GM21717 (cell line): ENCODE data around the gene MGAT5.

Experiments used
- ATAC-seq: cut with Tn5 transposase; IDR thresholded peaks from one replicate; pipeline ENCODE4 v1.9.1; 2021; ENCODE audit warnings: mild to moderate bottlenecking, moderate library complexity; ENCODE audit not compliant: unreplicated experiment

Gene MGAT5

GRCh38 chr2:134413430-134413829, 159.6 kb downstream of the MGAT5 start:
- ATAC-seq = no peak

GRCh38 chr2:134413912-134414311, 160.0 kb downstream of the MGAT5 start:
- no peak for ATAC-seq

GRCh38 chr2:134416018-134416417, 162.1 kb downstream of the MGAT5 start:
- no peak for ATAC-seq

- no peak for ATAC-seq
Observed at GRCh38 chr2:134416637-134417036, 162.8 kb downstream of the MGAT5 start.

GRCh38 chr2:134417968-134418582, 164.2 kb downstream of the MGAT5 start:
- no peak for ATAC-seq

- no peak for ATAC-seq
Observed at GRCh38 chr2:134420259-134420658, 166.4 kb downstream of the MGAT5 start.

- no peak for ATAC-seq
Observed at GRCh38 chr2:134420920-134421319, 167.0 kb downstream of the MGAT5 start.

GRCh38 chr2:134421556-134422328, 167.9 kb downstream of the MGAT5 start:
- no peak for ATAC-seq

GRCh38 chr2:134425724-134426496, 172.0 kb downstream of the MGAT5 start:
- no peak for ATAC-seq

- ATAC-seq = no peak
Observed at GRCh38 chr2:134426721-134427120, 172.8 kb downstream of the MGAT5 start.

GRCh38 chr2:134429886-134430285, 176.0 kb downstream of the MGAT5 start:
- no peak for ATAC-seq

GRCh38 chr2:134431838-134432434, 178.1 kb downstream of the MGAT5 start:
- ATAC-seq = no peak

GRCh38 chr2:134432435-134432883, 178.6 kb downstream of the MGAT5 start:
- ATAC-seq = no peak

GRCh38 chr2:134433469-134433868, 179.6 kb downstream of the MGAT5 start:
- no peak for ATAC-seq

GRCh38 chr2:134433979-134434378, 180.1 kb downstream of the MGAT5 start:
- ATAC-seq = no peak

- no peak for ATAC-seq
Observed at GRCh38 chr2:134435505-134435904, 181.6 kb downstream of the MGAT5 start.

GRCh38 chr2:134435936-134436335, 182.1 kb downstream of the MGAT5 start:
- no peak for ATAC-seq

GRCh38 chr2:134436706-134437105, 182.8 kb downstream of the MGAT5 start:
- no peak for ATAC-seq

GRCh38 chr2:134438371-134438770, 184.5 kb downstream of the MGAT5 start:
- ATAC-seq = no peak

- ATAC-seq = no peak
Observed at GRCh38 chr2:134440336-134440909, 186.6 kb downstream of the MGAT5 start.
